SK-N-MC (cell line): ENCODE results near the gene PPCDC.

Experiments
- EZH2 ChIP-seq: fragments of 200-600 bp; sonication (generic); IDR thresholded peaks from one replicate; pipeline ENCODE4 v1.6.1; 2017; ENCODE audit warnings: antibody characterized with exemption
- FOXP2 ChIP-seq: optimal IDR thresholded peaks from 2 replicates; pipeline ENCODE3; 2011; ENCODE audit warnings: mild to moderate bottlenecking, moderate library complexity; ENCODE audit not compliant: insufficient read depth; ENCODE audit errors: extremely low read length, control extremely low read depth
- POLR2AphosphoS5 ChIP-seq: IDR thresholded peaks from 2 replicates; pipeline ENCODE4 v1.6.1; 2012; ENCODE audit warnings: mild to moderate bottlenecking, low read depth, low read length, borderline replicate concordance

- TF ChIP-seq POLR2AphosphoS5 (no peak), EZH2 (no peak), FOXP2 (no peak)
Observed at GRCh38 chr15:74976159-74976558, 47.2 kb upstream of the PPCDC start.
